ENCODE results near the gene HACD2. TPM values are rescaled to one million over a fixed set of nuclear protein-coding genes. Genes with fewer than 3 reads are reported as not detected.
"Not testable (repeated sequence)": the region's sequence is repeated elsewhere in the genome, so short reads cannot be mapped to it uniquely, and the experiment has no call there.

The HACD2 gene
- total RNA-seq, 1 donor from 2014 or later: 13.9 TPM

DNA sequence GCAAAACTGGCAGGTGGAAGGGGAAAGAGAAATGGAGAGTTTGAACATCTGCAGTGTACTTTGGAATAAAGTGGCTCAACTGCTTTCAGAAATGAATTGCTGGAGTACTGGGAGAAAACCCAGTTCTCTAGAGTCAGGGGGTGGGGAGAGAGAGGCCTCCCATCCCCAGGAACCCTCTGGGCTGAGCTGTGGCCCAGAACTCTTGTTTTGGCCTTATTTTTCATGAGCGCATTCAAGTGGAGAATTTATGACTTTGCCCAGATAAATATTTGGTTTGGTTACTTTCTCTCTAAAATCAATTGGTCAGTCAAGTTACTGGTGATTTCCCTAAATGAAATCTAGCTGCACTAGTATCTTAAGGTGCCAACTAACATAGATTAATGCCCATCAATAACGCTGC, 28.7 kb upstream of the HACD2 start:
- peaks cover 5% of the 10 kb centered on the region for H3K27me3 Mint-ChIP-seq (ENCODE audit: unreplicated experiment)
- TF ChIP-seq, protein P1, sequence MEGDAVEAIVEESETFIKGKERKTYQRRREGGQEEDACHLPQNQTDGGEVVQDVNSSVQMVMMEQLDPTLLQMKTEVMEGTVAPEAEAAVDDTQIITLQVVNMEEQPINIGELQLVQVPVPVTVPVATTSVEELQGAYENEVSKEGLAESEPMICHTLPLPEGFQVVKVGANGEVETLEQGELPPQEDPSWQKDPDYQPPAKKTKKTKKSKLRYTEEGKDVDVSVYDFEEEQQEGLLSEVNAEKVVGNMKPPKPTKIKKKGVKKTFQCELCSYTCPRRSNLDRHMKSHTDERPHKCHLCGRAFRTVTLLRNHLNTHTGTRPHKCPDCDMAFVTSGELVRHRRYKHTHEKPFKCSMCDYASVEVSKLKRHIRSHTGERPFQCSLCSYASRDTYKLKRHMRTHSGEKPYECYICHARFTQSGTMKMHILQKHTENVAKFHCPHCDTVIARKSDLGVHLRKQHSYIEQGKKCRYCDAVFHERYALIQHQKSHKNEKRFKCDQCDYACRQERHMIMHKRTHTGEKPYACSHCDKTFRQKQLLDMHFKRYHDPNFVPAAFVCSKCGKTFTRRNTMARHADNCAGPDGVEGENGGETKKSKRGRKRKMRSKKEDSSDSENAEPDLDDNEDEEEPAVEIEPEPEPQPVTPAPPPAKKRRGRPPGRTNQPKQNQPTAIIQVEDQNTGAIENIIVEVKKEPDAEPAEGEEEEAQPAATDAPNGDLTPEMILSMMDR (IDR thresholded peaks at IDR 0.05; ENCODE audit: unreplicated experiment): no peak
- peak overlapping the region; percentile 2 for H3K27ac Mint-ChIP-seq (ENCODE audit: unreplicated experiment)
- H3K9me3 Mint-ChIP-seq (ENCODE audit: unreplicated experiment): no peaks in the 10 kb centered on the region
- no peaks in the 10 kb centered on the region for H3K36me3 Mint-ChIP-seq (ENCODE audit: low read depth, unreplicated experiment)
- peaks cover 29% of the 10 kb centered on the region for H3K4me1 Mint-ChIP-seq (ENCODE audit: unreplicated experiment)
- DNase-seq (ENCODE audit: low spot score): no peak
- no peak overlapping the region for H3K4me3 Mint-ChIP-seq (ENCODE audit: unreplicated experiment)

DNA sequence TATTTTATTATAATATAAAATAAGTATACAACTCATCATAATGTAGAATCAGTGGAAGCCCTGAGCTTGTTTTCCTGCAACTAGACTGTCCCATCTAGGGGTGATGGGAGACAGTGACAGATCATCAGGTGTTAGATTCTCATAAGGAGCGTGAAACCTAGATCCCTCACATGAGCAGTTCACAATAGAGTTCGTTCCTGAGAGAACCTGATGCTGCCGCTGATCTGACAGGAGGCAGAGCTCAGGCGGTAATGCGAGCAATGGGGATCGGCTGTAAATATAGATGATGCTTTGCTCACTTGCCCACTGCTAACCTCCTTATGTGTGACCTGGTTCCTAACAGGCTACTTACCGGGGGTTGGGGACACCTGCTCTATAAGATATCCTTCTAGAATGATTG, 26.8 kb upstream of the HACD2 start:
- H3K27ac Mint-ChIP-seq (ENCODE audit: unreplicated experiment): peak overlapping the region; percentile 48
- not testable (repeated sequence) for DNase-seq (ENCODE audit: low spot score)

DNA sequence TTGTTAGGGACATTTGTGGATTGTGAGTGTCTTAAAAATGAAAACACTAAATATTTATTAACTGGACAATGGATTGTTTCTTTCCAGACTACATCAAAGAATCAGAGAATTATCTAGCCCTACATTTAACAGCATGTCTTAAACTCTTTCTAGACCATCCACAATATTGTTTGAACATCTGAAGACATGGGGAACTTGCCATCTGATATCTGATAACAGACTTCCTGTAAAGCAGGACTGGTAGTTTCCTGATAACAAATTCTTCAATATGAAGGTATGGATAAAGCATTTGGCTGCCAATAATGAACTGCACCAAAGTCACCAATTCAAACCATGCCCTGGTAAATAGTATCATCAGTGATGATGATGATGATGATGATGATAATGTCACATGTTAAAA, 26.2 kb upstream of the HACD2 start:
- H3K4me3 Mint-ChIP-seq (ENCODE audit: unreplicated experiment): no peak overlapping the region
- peak overlapping the region; percentile 12 for H3K27ac Mint-ChIP-seq (ENCODE audit: unreplicated experiment)
- peaks cover under 1% of the 10 kb centered on the region for H3K36me3 Mint-ChIP-seq (ENCODE audit: low read depth, unreplicated experiment)
- DNase-seq (ENCODE audit: low spot score): no peak
- no peaks in the 10 kb centered on the region for H3K9me3 Mint-ChIP-seq (ENCODE audit: unreplicated experiment)
- H3K4me1 Mint-ChIP-seq (ENCODE audit: unreplicated experiment): peaks cover 34% of the 10 kb centered on the region
- TF ChIP-seq, protein P1 (IDR thresholded peaks at IDR 0.05; ENCODE audit: unreplicated experiment): no peak
- peaks cover 2% of the 10 kb centered on the region for H3K27me3 Mint-ChIP-seq (ENCODE audit: unreplicated experiment)

More for the DNA sequence above, 26.8 kb upstream of the HACD2 start:
- H3K9me3 Mint-ChIP-seq (ENCODE audit: unreplicated experiment); H3K36me3 Mint-ChIP-seq (ENCODE audit: low read depth, unreplicated experiment); H3K27me3 Mint-ChIP-seq (ENCODE audit: unreplicated experiment); H3K4me3 Mint-ChIP-seq (ENCODE audit: unreplicated experiment): not testable (repeated sequence)
- H3K4me1 Mint-ChIP-seq (ENCODE audit: unreplicated experiment): peaks cover 29% of the 10 kb centered on the region

DNA sequence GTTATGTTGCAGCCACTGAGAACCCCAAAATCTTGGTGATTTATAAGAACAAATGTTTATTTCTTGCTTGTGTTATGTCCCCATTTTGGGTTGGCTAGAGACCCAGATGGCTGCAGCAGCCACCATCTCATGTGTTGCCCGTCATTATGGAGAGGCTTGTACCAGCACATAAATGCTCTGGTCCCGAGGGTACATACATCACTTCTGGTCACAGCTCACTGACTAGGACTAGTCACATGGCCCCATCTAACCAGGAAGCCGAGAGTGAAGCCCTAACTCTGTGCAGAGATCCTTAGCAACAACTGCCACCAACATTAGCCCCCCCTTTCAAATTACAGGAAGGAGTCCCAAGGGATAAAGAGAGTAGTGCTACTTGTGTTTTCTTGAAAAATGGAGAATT, 25.5 kb upstream of the HACD2 start:
- H3K4me3 Mint-ChIP-seq (ENCODE audit: unreplicated experiment): no peak overlapping the region
- peaks cover 3% of the 10 kb centered on the region for H3K36me3 Mint-ChIP-seq (ENCODE audit: low read depth, unreplicated experiment)
- TF ChIP-seq, protein P1 (IDR thresholded peaks at IDR 0.05; ENCODE audit: unreplicated experiment): no peak
- H3K27me3 Mint-ChIP-seq (ENCODE audit: unreplicated experiment): peaks cover 2% of the 10 kb centered on the region
- H3K9me3 Mint-ChIP-seq (ENCODE audit: unreplicated experiment): no peaks in the 10 kb centered on the region
- H3K27ac Mint-ChIP-seq (ENCODE audit: unreplicated experiment): peak overlapping the region; percentile 84
- no peak for DNase-seq (ENCODE audit: low spot score)
- peaks cover 37% of the 10 kb centered on the region for H3K4me1 Mint-ChIP-seq (ENCODE audit: unreplicated experiment)

DNA sequence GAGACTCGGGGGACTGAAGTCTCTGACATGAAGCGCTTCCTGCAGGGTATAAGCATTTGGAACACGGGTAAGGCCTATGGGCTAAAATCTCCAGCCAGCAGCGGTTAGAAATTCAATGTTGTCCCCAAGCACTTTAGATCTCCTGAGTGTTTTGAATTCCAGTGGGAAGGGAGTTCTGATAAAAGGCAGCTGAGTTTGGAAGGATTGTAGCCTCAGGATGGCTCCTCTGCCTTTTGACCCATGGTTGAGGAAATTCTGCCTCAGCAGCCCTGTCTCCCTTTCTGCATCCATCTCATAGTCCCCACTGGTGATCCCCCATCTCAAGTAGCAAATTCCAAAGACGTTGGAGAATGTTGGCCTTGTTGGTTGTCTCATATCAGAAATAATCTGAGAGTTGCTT, 24.2 kb upstream of the HACD2 start:
- peaks cover 2% of the 10 kb centered on the region for H3K27me3 Mint-ChIP-seq (ENCODE audit: unreplicated experiment)
- peaks cover 35% of the 10 kb centered on the region for H3K4me1 Mint-ChIP-seq (ENCODE audit: unreplicated experiment)
- no peak overlapping the region for H3K27ac Mint-ChIP-seq (ENCODE audit: unreplicated experiment)
- H3K9me3 Mint-ChIP-seq (ENCODE audit: unreplicated experiment): no peaks in the 10 kb centered on the region
- H3K4me3 Mint-ChIP-seq (ENCODE audit: unreplicated experiment): no peak overlapping the region
- TF ChIP-seq, protein P1 (IDR thresholded peaks at IDR 0.05; ENCODE audit: unreplicated experiment): no peak
- H3K36me3 Mint-ChIP-seq (ENCODE audit: low read depth, unreplicated experiment): peaks cover 3% of the 10 kb centered on the region
- DNase-seq (ENCODE audit: low spot score): no peak

All from endothelial cell (in vitro differentiated cells).